ENCODE results near the gene TEF. TPM values are rescaled to one million over a fixed set of nuclear protein-coding genes. Genes with fewer than 3 reads are reported as not detected.

Gene TEF
- total and polyA plus RNA-seq, 3 donors from 2014 or later = 25.6 to 40.9 (median 32.8) TPM

- peak; percentile 41 for DNase-seq
- intact Hi-C loops (cut with DNase I; ENCODE audit: low total_unique reads) = no loop called here
- TF ChIP-seq CTCF (IDR thresholded peaks at IDR 0.05) = no peak
- no peak for TF ChIP-seq POLR2A (IDR thresholded peaks at IDR 0.05)
- H3K9me3 ChIP-seq = no peaks in the 10 kb centered on the region
- H3K36me3 ChIP-seq (ENCODE audit: low read depth, missing control alignments) = no peaks in the 10 kb centered on the region
- H3K4me3 ChIP-seq = peak overlapping the region; percentile 94 to 96
- 1% methylated on average over 20 to 23 of the region's 34 CpGs for WGBS, 2 donors
- H3K27ac ChIP-seq = peak overlapping the region; percentile 96 to 97
- H3K4me1 ChIP-seq = peaks cover 27% of the 10 kb centered on the region
- no peaks in the 10 kb centered on the region for H3K27me3 ChIP-seq
Observed at GRCh38 chr22:41446057-41446501, 64.3 kb downstream of the TEF start.

GRCh38 chr22:41446639-41447434 lies 65.1 kb downstream of the TEF start, which contains the start of gene TOB2:
Gene TOB2, minus strand, starts transcription at chr22:41446801. Its CDS starts 9,456 bp downstream, at chr22:41437345.
- 0 to 1% methylated on average over 24 to 78 of the region's 85 CpGs for WGBS, 2 donors
- no peaks in the 10 kb centered on the region for H3K9me3 ChIP-seq
- peaks cover 25% of the 10 kb centered on the region for H3K4me1 ChIP-seq
- no peaks in the 10 kb centered on the region for H3K27me3 ChIP-seq
- H3K27ac ChIP-seq = peak within 1 kb of the TSS; percentile 96 to 97
- peak; percentile 97 for DNase-seq
- no peaks in the 10 kb centered on the region for H3K36me3 ChIP-seq (ENCODE audit: low read depth, missing control alignments)
- TF ChIP-seq POLR2A (IDR thresholded peaks at IDR 0.05) = peak; percentile 85
- peak in 1 of 3 experiments; percentile 42 for TF ChIP-seq CTCF (IDR thresholded peaks at IDR 0.05)
- peak within 1 kb of the TSS; percentile 94 to 96 for H3K4me3 ChIP-seq
- intact Hi-C loops (cut with DNase I; ENCODE audit: low total_unique reads) = no loop called here

GRCh38 chr22:41447435-41448188 lies 65.9 kb downstream of the TEF start:
- Histone ChIP-seq H3K36me3 (ENCODE audit: low read depth, missing control alignments) (no peaks in the 10 kb centered on the region), H3K9me3 (no peaks in the 10 kb centered on the region), H3K27me3 (no peaks in the 10 kb centered on the region), H3K4me3 (peak overlapping the region; percentile 94 to 96), H3K4me1 (peaks cover 17% of the 10 kb centered on the region), H3K27ac (peak overlapping the region; percentile 96 to 97)
- no peak for TF ChIP-seq CTCF (IDR thresholded peaks at IDR 0.05)
- TF ChIP-seq POLR2A (IDR thresholded peaks at IDR 0.05) = no peak
- peak; percentile 75 for DNase-seq
- 0 to 1% methylated on average over 28 to 60 of the region's 63 CpGs for WGBS, 2 donors
- intact Hi-C loops (cut with DNase I; ENCODE audit: low total_unique reads) = no loop called here

GRCh38 chr22:41448189-41448808 lies 66.6 kb downstream of the TEF start:
- peak; percentile 77 for TF ChIP-seq POLR2A (IDR thresholded peaks at IDR 0.05)
- TF ChIP-seq CTCF (IDR thresholded peaks at IDR 0.05) = no peak
- H3K27ac ChIP-seq = peak overlapping the region; percentile 96 to 97
- intact Hi-C loops (cut with DNase I; ENCODE audit: low total_unique reads) = no loop called here
- no peaks in the 10 kb centered on the region for H3K9me3 ChIP-seq
- DNase-seq = peak; percentile 97
- no peaks in the 10 kb centered on the region for H3K27me3 ChIP-seq
- no peaks in the 10 kb centered on the region for H3K36me3 ChIP-seq (ENCODE audit: low read depth, missing control alignments)
- H3K4me1 ChIP-seq = peaks cover 12% of the 10 kb centered on the region
- 1% methylated on average over 26 to 28 of the region's 28 CpGs for WGBS, 2 donors
- H3K4me3 ChIP-seq = peak overlapping the region; percentile 94 to 96

Small RNA genes lying within 50 kb of the gene (small RNA-seq; reads per million reads assigned to genes)
- gene RNU6-495P = 0 reads per million in 2 donors

Other genes starting within 250 kb of the TEF start
- 10 to 100 TPM; 32.8 to 39.7 TPM for gene L3MBTL2, start 176.6 kb upstream of the TEF start, total RNA-seq
- 34.6 TPM for gene L3MBTL2, start 176.6 kb upstream of the TEF start, polyA plus RNA-seq (ENCODE audit: insufficient read depth, low read depth, low replicate concordance)
- 10 to 100 TPM in 1 of 2 donors, 1 to 10 TPM in 1; 6.5 to 12.8 TPM for gene CHADL, start 141.0 kb upstream of the TEF start, total RNA-seq
- 9.1 TPM for gene CHADL, start 141.0 kb upstream of the TEF start, polyA plus RNA-seq (ENCODE audit: insufficient read depth, low read depth, low replicate concordance)
- 100 to 1,000 TPM; 212 to 319 TPM for gene RANGAP1, start 95.8 kb upstream of the TEF start, total RNA-seq
- gene RANGAP1, start 95.8 kb upstream of the TEF start, polyA plus RNA-seq (ENCODE audit: insufficient read depth, low read depth, low replicate concordance) = 277 TPM
- gene ZC3H7B, start 80.4 kb upstream of the TEF start, total RNA-seq = 10 to 100 TPM; 56.4 to 63.0 TPM
- 38.9 TPM for gene ZC3H7B, start 80.4 kb upstream of the TEF start, polyA plus RNA-seq (ENCODE audit: insufficient read depth, low read depth, low replicate concordance)
- 10 to 100 TPM; 35.4 to 41.7 TPM for gene TOB2, start 64.9 kb downstream of the TEF start, total RNA-seq
- gene TOB2, start 64.9 kb downstream of the TEF start, polyA plus RNA-seq (ENCODE audit: insufficient read depth, low read depth, low replicate concordance) = 32.7 TPM
- 10 to 100 TPM; 33.7 to 35.1 TPM for gene PHF5A, start 86.8 kb downstream of the TEF start, total RNA-seq
- gene PHF5A, start 86.8 kb downstream of the TEF start, polyA plus RNA-seq (ENCODE audit: insufficient read depth, low read depth, low replicate concordance) = 42.8 TPM
- 100 to 1,000 TPM; 133 to 178 TPM for gene ACO2, start 87.2 kb downstream of the TEF start, total RNA-seq
- gene ACO2, start 87.2 kb downstream of the TEF start, polyA plus RNA-seq (ENCODE audit: insufficient read depth, low read depth, low replicate concordance) = 113 TPM
- 10 to 100 TPM; 23.3 to 24.6 TPM for gene POLR3H, start 162.5 kb downstream of the TEF start, total RNA-seq
- gene POLR3H, start 162.5 kb downstream of the TEF start, polyA plus RNA-seq (ENCODE audit: insufficient read depth, low read depth, low replicate concordance) = 38.9 TPM
- gene CSDC2, start 179.1 kb downstream of the TEF start, total RNA-seq = 10 to 100 TPM; 76.5 to 87.0 TPM
- gene CSDC2, start 179.1 kb downstream of the TEF start, polyA plus RNA-seq (ENCODE audit: insufficient read depth, low read depth, low replicate concordance) = 50.1 TPM
- gene PMM1, start 207.9 kb downstream of the TEF start, total RNA-seq = 10 to 100 TPM; 44.4 to 45.7 TPM
- 82.2 TPM for gene PMM1, start 207.9 kb downstream of the TEF start, polyA plus RNA-seq (ENCODE audit: insufficient read depth, low read depth, low replicate concordance)
- 10 to 100 TPM; 45.3 to 62.6 TPM for gene DESI1, start 239.1 kb downstream of the TEF start, total RNA-seq
- 103 TPM for gene DESI1, start 239.1 kb downstream of the TEF start, polyA plus RNA-seq (ENCODE audit: insufficient read depth, low read depth, low replicate concordance)
- gene XRCC6, start 239.4 kb downstream of the TEF start, total RNA-seq = 100 to 1,000 TPM; 290 to 317 TPM
- gene XRCC6, start 239.4 kb downstream of the TEF start, polyA plus RNA-seq (ENCODE audit: insufficient read depth, low read depth, low replicate concordance) = 621 TPM

All from testis (tissue), 3 donors.